Small intestine (tissue), 7 donors: ENCODE measurements around the gene RAB17. TPM values are rescaled to one million over a fixed set of nuclear protein-coding genes. Genes with fewer than 3 reads are reported as not detected.

Experiments
- DNase-seq, 2 donors: peaks; one replicate each; pipeline versions ENCODE4 v3.0.0 to v3.0.0-alpha.2; 2013
- FAIRE-seq: peaks from 2 replicates; lab custom pipeline; 2012; peaks lifted over from hg19 to GRCh38; lab: Jason Lieb, UNC
- H3K27ac ChIP-seq, 3 donors: one replicate each; pipeline ENCODE4 v1.5.1; 2013; ENCODE audit warnings: low read length in 2 of 3, mild to moderate bottlenecking in 2 of 3, control low read depth in 1 of 3, inconsistent platforms in 1 of 3, low read depth in 1 of 3, moderate library complexity in 1 of 3
- H3K27me3 ChIP-seq, 3 donors: one replicate each; pipeline ENCODE4 v1.6.1; 2013; ENCODE audit warnings: low read length in 3 of 3, inconsistent platforms in 1 of 3; ENCODE audit not compliant: control insufficient read depth in 3 of 3, insufficient read depth in 3 of 3
- H3K36me3 ChIP-seq, 3 donors: one replicate each; pipeline ENCODE4 v1.6.1; 2013; ENCODE audit warnings: low read length in 3 of 3, inconsistent platforms in 1 of 3, low read depth in 1 of 3, mild to moderate bottlenecking in 1 of 3, moderate library complexity in 1 of 3; ENCODE audit not compliant: control insufficient read depth in 3 of 3, insufficient read depth in 2 of 3
- H3K4me1 ChIP-seq, 3 donors: one replicate each; pipeline ENCODE4 v1.6.1; 2013; ENCODE audit warnings: low read length in 2 of 3, inconsistent platforms in 1 of 3, low read depth in 1 of 3, mild to moderate bottlenecking in 1 of 3, moderate library complexity in 1 of 3; ENCODE audit not compliant: control insufficient read depth in 3 of 3, insufficient read depth in 2 of 3
- H3K4me3 ChIP-seq, 3 donors: one replicate each; pipeline ENCODE4 v1.5.1; 2013; ENCODE audit warnings: low read length in 3 of 3, control low read depth in 1 of 3, inconsistent platforms in 1 of 3, low read depth in 1 of 3, mild to moderate bottlenecking in 1 of 3, moderate library complexity in 1 of 3
- H3K9me3 ChIP-seq, 2 donors: one replicate each; pipeline ENCODE4 v1.6.1; 2013; ENCODE audit warnings: low read depth in 1 of 2, low read length in 1 of 2; ENCODE audit not compliant: control insufficient read depth in 2 of 2, insufficient read depth in 1 of 2
- WGBS, 3 donors: extraction: QIAGEN DNeasy Blood & Tissue Kit; methylation state at CpG; one replicate each; pipeline ENCODE4 v1.1.7; 2013; 5-methylcytosine and 5-hydroxymethylcytosine counted together
- polyA plus RNA-seq, 4 donors: library from polyadenylated mRNA; stranded (reverse) in 3 of 4; unstranded in 1 of 4; fragments of 200-250 nt in 3 of 4; fragments of 120-200 nt in 1 of 4; gene quantifications; one replicate each; pipeline versions ENCODE4 v1.2.1 to v1.2.3, GENCODE V29; 2013
- donor health status: healthy with polysubstance abuse.
- donor health status: control.
- donor health status: control.
- donor health status: Bipolar disorder and iron deficiency.
- donor health status: healthy.

RAB17 gene
- polyA plus RNA-seq, 4 donors = 52.8 to 613 (median 354) TPM

- DNase-seq (no peak), FAIRE-seq (no peak)
- Histone ChIP-seq H3K4me3 (no peak overlapping the region), H3K27me3 (peaks cover 0 to 4% (median 0%) of the 10 kb centered on the region in 3 donors), H3K4me1 (peaks cover 9 to 11% (median 10%) of the 10 kb centered on the region in 3 donors), H3K36me3 (no peaks in the 10 kb centered on the region), H3K9me3 (peaks cover 0 to 8% of the 10 kb centered on the region in 2 donors), H3K27ac (no peak overlapping the region)
- 65 to 75% (median 71%) methylated on average over 6 of the region's 6 CpGs for WGBS, 3 donors
Observed at GRCh38 chr2:237539681-237540080, 50.9 kb downstream of the RAB17 start.

DNA sequence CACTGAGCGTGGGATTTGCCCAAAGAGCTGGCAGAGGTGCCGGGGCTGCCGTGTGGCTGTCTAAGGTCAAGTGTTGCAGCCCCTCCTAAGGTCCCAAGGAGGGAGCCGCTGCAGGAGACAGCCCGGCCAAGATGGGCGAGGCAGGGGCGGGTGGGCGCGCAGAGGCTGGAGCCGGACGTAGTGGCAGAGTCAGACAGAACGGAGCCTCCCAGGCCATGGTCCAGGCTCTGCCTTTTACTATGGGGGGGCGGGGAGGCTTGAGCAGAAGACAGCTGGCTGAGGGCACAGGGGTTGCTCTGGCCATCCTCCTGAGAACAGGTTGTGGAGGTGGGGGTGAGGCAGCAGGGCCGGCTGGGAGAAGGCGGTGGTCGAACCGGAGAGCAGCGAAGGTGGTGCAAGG lies 51.6 kb downstream of the RAB17 start:
- Histone ChIP-seq H3K4me3 (no peak overlapping the region), H3K27ac (no peak overlapping the region), H3K27me3 (peaks cover 0 to 6% (median 0%) of the 10 kb centered on the region in 3 donors), H3K36me3 (no peaks in the 10 kb centered on the region), H3K4me1 (peaks cover 9 to 11% (median 10%) of the 10 kb centered on the region in 3 donors), H3K9me3 (peaks cover 0 to 8% of the 10 kb centered on the region in 2 donors)
- DNase-seq = no peak
- WGBS, 3 donors = 87 to 90% (median 89%) methylated on average over 17 to 18 of the region's 18 CpGs
- FAIRE-seq = no peak

GRCh38 chr2:237538001-237538720 lies 52.4 kb downstream of the RAB17 start:
- peaks cover 9 to 11% (median 10%) of the 10 kb centered on the region in 3 donors for H3K4me1 ChIP-seq
- H3K4me3 ChIP-seq = no peak overlapping the region
- no peak overlapping the region for H3K27ac ChIP-seq
- FAIRE-seq (no peak), DNase-seq (no peak)
- no peaks in the 10 kb centered on the region for H3K36me3 ChIP-seq
- H3K9me3 ChIP-seq = peaks cover 0 to 8% of the 10 kb centered on the region in 2 donors
- 76 to 86% (median 83%) methylated on average over 29 of the region's 29 CpGs for WGBS, 3 donors
- peaks cover 0 to 6% (median 0%) of the 10 kb centered on the region in 3 donors for H3K27me3 ChIP-seq

DNA sequence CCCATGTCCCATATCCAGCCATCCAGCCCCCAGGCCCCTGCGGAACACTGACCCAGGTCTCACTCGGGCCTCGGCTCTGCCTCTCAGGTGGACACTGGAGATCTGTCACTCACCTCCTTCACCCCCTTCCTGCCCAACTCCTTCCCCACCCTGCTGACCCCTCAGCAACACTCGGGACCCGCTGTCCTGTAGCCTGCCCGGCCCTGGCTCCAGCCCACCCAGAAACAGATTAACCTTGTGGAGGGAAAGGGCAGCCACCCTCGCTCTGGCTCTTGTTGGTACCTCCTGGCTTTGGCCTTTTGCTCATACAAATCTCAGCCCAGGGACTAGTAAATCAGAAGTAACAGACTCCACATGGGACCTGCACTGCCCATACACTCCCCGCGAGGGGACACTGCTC lies 53.9 kb downstream of the RAB17 start:
- Histone ChIP-seq H3K9me3 (no peaks in the 10 kb centered on the region), H3K36me3 (no peaks in the 10 kb centered on the region), H3K4me3 (no peak overlapping the region), H3K27ac (no peak overlapping the region), H3K4me1 (peaks cover 6 to 10% (median 8%) of the 10 kb centered on the region in 3 donors), H3K27me3 (peaks cover 0 to 6% (median 0%) of the 10 kb centered on the region in 3 donors)
- FAIRE-seq = no peak
- WGBS, 3 donors = 88 to 98% (median 90%) methylated on average over 9 of the region's 9 CpGs
- no peak for DNase-seq

GRCh38 chr2:237536083-237536415 lies 54.5 kb downstream of the RAB17 start:
- no peak for DNase-seq
- no peaks in the 10 kb centered on the region for H3K36me3 ChIP-seq
- 75 to 96% (median 91%) methylated on average over 5 of the region's 5 CpGs for WGBS, 3 donors

GRCh38 chr2:237535385-237536082 lies 55.0 kb downstream of the RAB17 start:
- H3K4me3 ChIP-seq = no peak overlapping the region
- 75 to 88% (median 78%) methylated on average over 8 of the region's 8 CpGs for WGBS, 3 donors
- FAIRE-seq = no peak

More at GRCh38 chr2:237536083-237536415, 54.5 kb downstream of the RAB17 start:
- H3K4me1 ChIP-seq = peaks cover 3 to 6% (median 4%) of the 10 kb centered on the region in 3 donors
- no peak overlapping the region for H3K4me3 ChIP-seq
- H3K27ac ChIP-seq = no peak overlapping the region
- no peak for FAIRE-seq
- H3K9me3 ChIP-seq = no peaks in the 10 kb centered on the region
- peaks cover 0 to 6% (median 0%) of the 10 kb centered on the region in 3 donors for H3K27me3 ChIP-seq

DNA sequence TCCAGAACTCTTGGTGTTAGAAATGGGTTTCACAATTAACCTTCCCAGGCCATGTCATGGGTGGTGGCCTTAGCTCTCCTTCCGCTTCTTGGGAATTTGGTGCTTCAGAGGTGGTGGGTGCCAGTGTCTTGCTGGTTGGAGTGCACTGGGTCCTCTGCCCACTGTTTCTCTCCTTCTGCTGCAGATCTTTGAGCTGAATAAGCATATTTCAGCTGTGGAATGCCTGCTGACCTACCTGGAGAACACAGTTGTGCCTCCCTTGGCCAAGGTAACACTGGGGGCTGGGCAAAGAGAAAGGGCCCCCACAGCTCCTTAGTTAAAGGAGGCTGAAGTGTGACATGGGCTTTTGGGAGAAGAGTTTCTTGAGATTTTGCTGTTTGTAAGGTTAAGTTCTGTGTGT lies 56.2 kb downstream of the RAB17 start:
- DNase-seq (no peak), FAIRE-seq (no peak)
- WGBS, 3 donors = 93 to 98% (median 95%) methylated on average over 1 of the region's 1 CpG
- Histone ChIP-seq H3K36me3 (no peaks in the 10 kb centered on the region), H3K27me3 (peaks cover 0 to 6% (median 0%) of the 10 kb centered on the region in 3 donors), H3K27ac (no peak overlapping the region), H3K4me3 (no peak overlapping the region), H3K4me1 (no peaks in the 10 kb centered on the region), H3K9me3 (no peaks in the 10 kb centered on the region)

More at GRCh38 chr2:237535385-237536082, 55.0 kb downstream of the RAB17 start:
- no peak overlapping the region for H3K27ac ChIP-seq
- H3K36me3 ChIP-seq = no peaks in the 10 kb centered on the region
- peaks cover 0 to 2% (median 1%) of the 10 kb centered on the region in 3 donors for H3K4me1 ChIP-seq
- peaks cover 0 to 6% (median 0%) of the 10 kb centered on the region in 3 donors for H3K27me3 ChIP-seq
- DNase-seq = no peak
- H3K9me3 ChIP-seq = no peaks in the 10 kb centered on the region

GRCh38 chr2:237533668-237534161 lies 56.8 kb downstream of the RAB17 start:
- Histone ChIP-seq H3K4me3 (no peak overlapping the region), H3K27ac (no peak overlapping the region), H3K4me1 (no peaks in the 10 kb centered on the region), H3K9me3 (no peaks in the 10 kb centered on the region), H3K36me3 (no peaks in the 10 kb centered on the region), H3K27me3 (peaks cover 0 to 6% (median 0%) of the 10 kb centered on the region in 3 donors)
- 79 to 82% (median 81%) methylated on average over 7 of the region's 7 CpGs for WGBS, 3 donors
- DNase-seq (no peak), FAIRE-seq (no peak)
